Measurements from ENCODE around the gene DNM3. TPM values are rescaled to one million over a fixed set of nuclear protein-coding genes. Genes with fewer than 3 reads are reported as not detected.
A peak's percentile ranks its signal among the peaks of the same experiment; 100 is the strongest.

Gene DNM3
- total RNA-seq, 2 experiments from 2014 or later, result 1.6 to 1.8 TPM

GRCh38 chr1:172377565-172377964 lies 536.3 kb downstream of the DNM3 start:
- no peaks in the 10 kb centered on the region for H3K9me3 Mint-ChIP-seq
- no peak for TF ChIP-seq CTCF (IDR thresholded peaks at IDR 0.05)
- Histone ChIP-seq H3K27ac (ENCODE audit: low read depth in 1 of 2, low read length in 2 of 2) (no peak overlapping the region), H3K4me3 (ENCODE audit: low read length) (no peak overlapping the region), H3K9me3 (ENCODE audit: control insufficient read depth in 1 of 2, insufficient read depth in 1 of 2, low read length in 2 of 2) (no peaks in the 10 kb centered on the region), H3K36me3 (ENCODE audit: insufficient read depth, low read length) (no peaks in the 10 kb centered on the region), H3K4me1 (ENCODE audit: insufficient read depth, low read length) (no peaks in the 10 kb centered on the region), H3K27me3 (ENCODE audit: control insufficient read depth in 1 of 2, insufficient read depth in 2 of 2, low read length in 2 of 2) (no peaks in the 10 kb centered on the region)
- H3K4me3 Mint-ChIP-seq, result no peak overlapping the region
- ATAC-seq (ENCODE audit: poor library complexity) (no peak), DNase-seq (no peak)
- no peaks in the 10 kb centered on the region for H3K36me3 Mint-ChIP-seq (ENCODE audit: low read depth)
- POLR2A ChIA-PET, result interaction anchor here (0.8 to 1.0 kb wide), 2 partner anchors 18 to 155 kb away, joined by 3 read pairs; partner anchors contain the start of gene SUCO
- no peak overlapping the region for H3K27ac Mint-ChIP-seq
- CTCF ChIA-PET, result no interaction called here
- H3K27me3 Mint-ChIP-seq, result no peaks in the 10 kb centered on the region
- intact Hi-C loops (cut with DNase I, micrococcal nuclease), result no loop called here
- H3K4me1 Mint-ChIP-seq (ENCODE audit: low read depth), result peaks cover 55% of the 10 kb centered on the region

GRCh38 chr1:172378109-172378760 lies 536.9 kb downstream of the DNM3 start:
- DNase-seq (no peak), ATAC-seq (ENCODE audit: poor library complexity) (no peak)
- Histone ChIP-seq H3K27me3 (ENCODE audit: control insufficient read depth in 1 of 2, insufficient read depth in 2 of 2, low read length in 2 of 2) (no peaks in the 10 kb centered on the region), H3K4me1 (ENCODE audit: insufficient read depth, low read length) (no peaks in the 10 kb centered on the region), H3K4me3 (ENCODE audit: low read length) (no peak overlapping the region), H3K9me3 (ENCODE audit: control insufficient read depth in 1 of 2, insufficient read depth in 1 of 2, low read length in 2 of 2) (no peaks in the 10 kb centered on the region), H3K27ac (ENCODE audit: low read depth in 1 of 2, low read length in 2 of 2) (no peak overlapping the region), H3K36me3 (ENCODE audit: insufficient read depth, low read length) (no peaks in the 10 kb centered on the region)
- intact Hi-C loops (cut with DNase I, micrococcal nuclease), result no loop called here
- H3K4me1 Mint-ChIP-seq (ENCODE audit: low read depth), result peaks cover 58% of the 10 kb centered on the region
- H3K27me3 Mint-ChIP-seq, result no peaks in the 10 kb centered on the region
- no peaks in the 10 kb centered on the region for H3K36me3 Mint-ChIP-seq (ENCODE audit: low read depth)
- H3K27ac Mint-ChIP-seq, result peak overlapping the region; percentile 52
- TF ChIP-seq CTCF (IDR thresholded peaks at IDR 0.05), result no peak
- CTCF ChIA-PET, result interaction anchor here (1.0 kb wide), 1 partner anchor 18 kb away, joined by 3 read pairs; no protein-coding TSS in a partner anchor
- no peaks in the 10 kb centered on the region for H3K9me3 Mint-ChIP-seq
- POLR2A ChIA-PET, result interaction anchor here (0.6 to 1.7 kb wide), 3 partner anchors 18 to 21 kb away, joined by 3 read pairs; no protein-coding TSS in a partner anchor
- no peak overlapping the region for H3K4me3 Mint-ChIP-seq

GRCh38 chr1:172380441-172381244 lies 539.3 kb downstream of the DNM3 start:
- H3K4me3 Mint-ChIP-seq, result peak overlapping the region; percentile 65
- intact Hi-C loops (cut with DNase I, micrococcal nuclease), result loop anchor here in 1 of 2 experiments (1.0 to 5.0 kb wide), 4 partner anchors 14 to 198 kb away; no protein-coding TSS in a partner anchor
- DNase-seq, result peak in 8 of 14 experiments; percentile 9 to 84 (median 38)
- H3K4me1 Mint-ChIP-seq (ENCODE audit: low read depth), result peaks cover 59% of the 10 kb centered on the region
- Histone ChIP-seq H3K27ac (ENCODE audit: low read depth in 1 of 2, low read length in 2 of 2) (peak overlapping the region; percentile 62 to 77), H3K27me3 (ENCODE audit: control insufficient read depth in 1 of 2, insufficient read depth in 2 of 2, low read length in 2 of 2) (no peaks in the 10 kb centered on the region), H3K4me1 (ENCODE audit: insufficient read depth, low read length) (no peaks in the 10 kb centered on the region), H3K9me3 (ENCODE audit: control insufficient read depth in 1 of 2, insufficient read depth in 1 of 2, low read length in 2 of 2) (no peaks in the 10 kb centered on the region), H3K4me3 (ENCODE audit: low read length) (peak overlapping the region; percentile 19), H3K36me3 (ENCODE audit: insufficient read depth, low read length) (no peaks in the 10 kb centered on the region)
- TF ChIP-seq CTCF (IDR thresholded peaks at IDR 0.05), result no peak
- no peaks in the 10 kb centered on the region for H3K27me3 Mint-ChIP-seq
- peak overlapping the region; percentile 88 for H3K27ac Mint-ChIP-seq
- ChIA-PET POLR2A (interaction anchor here (1.0 to 3.6 kb wide), 4 partner anchors 14 to 200 kb away, joined by 6 to 38 read pairs (median 21); no protein-coding TSS in a partner anchor), CTCF (interaction anchor here (1.0 to 1.5 kb wide), 3 partner anchors 14 to 22 kb away, joined by 3 to 10 read pairs (median 4); no protein-coding TSS in a partner anchor)
- no peaks in the 10 kb centered on the region for H3K36me3 Mint-ChIP-seq (ENCODE audit: low read depth)
- peak; percentile 96 for ATAC-seq (ENCODE audit: poor library complexity)
- no peaks in the 10 kb centered on the region for H3K9me3 Mint-ChIP-seq

Measured in CD4-positive, alpha-beta T cell (primary cell).